ENCODE results near the gene RSL1D1. TPM values are rescaled to one million over a fixed set of nuclear protein-coding genes. Genes with fewer than 3 reads are reported as not detected.
"Not testable (repeated sequence)": the region's sequence is repeated elsewhere in the genome, so short reads cannot be mapped to it uniquely, and the experiment has no call there.

The RSL1D1 gene
- total and polyA plus RNA-seq, 8 donors, result 32.4 to 148 (median 79.3) TPM

- WGBS, 2 donors, result 79 to 86% methylated on average over 10 of the region's 10 CpGs
- ATAC-seq, result peak in 2 of 4 donors; percentile 25 to 43
- FAIRE-seq, result no peak
- no peak for TF ChIP-seq CTCF (IDR thresholded peaks at IDR 0.05)
- intact Hi-C loops (cut with DNase I), result loop anchor here in 1 of 3 donors (10.0 kb wide), 1 partner anchor 285 kb away; no protein-coding TSS in a partner anchor
- no peaks in the 10 kb centered on the region for H3K36me3 ChIP-seq
- no peaks in the 10 kb centered on the region for H3K27me3 ChIP-seq
- DNase-seq, result no peak
- H3K9me3 ChIP-seq, result no peaks in the 10 kb centered on the region
- H3K27ac ChIP-seq, result no peak overlapping the region
- H3K4me3 ChIP-seq, result no peak overlapping the region
- no peaks in the 10 kb centered on the region for H3K4me1 ChIP-seq
Measured at GRCh38 chr16:11819798-11820197, 31.5 kb downstream of the RSL1D1 start.

- H3K36me3 ChIP-seq, ATAC-seq, H3K4me3 ChIP-seq, H3K4me1 ChIP-seq, FAIRE-seq, H3K27ac ChIP-seq, H3K27me3 ChIP-seq, H3K9me3 ChIP-seq: not testable (repeated sequence)
- peak in 1 of 6 donors; percentile 12 for DNase-seq
- intact Hi-C loops (cut with DNase I), result loop anchor here in 1 of 3 donors (10.0 kb wide), 1 partner anchor 284 kb away; no protein-coding TSS in a partner anchor
- WGBS, 2 donors, result 85 to 86% methylated on average over 13 of the region's 13 CpGs
Measured at GRCh38 chr16:11818970-11819369, 32.4 kb downstream of the RSL1D1 start.

- WGBS, 2 donors, result 63 to 82% methylated on average over 5 of the region's 5 CpGs
Measured at GRCh38 chr16:11816123-11816522, 35.2 kb downstream of the RSL1D1 start.

GRCh38 chr16:11814800-11815199, 36.5 kb downstream of the RSL1D1 start:
- H3K4me1 ChIP-seq, H3K27ac ChIP-seq, FAIRE-seq, H3K27me3 ChIP-seq, H3K9me3 ChIP-seq, H3K4me3 ChIP-seq, H3K36me3 ChIP-seq: not testable (repeated sequence)
- DNase-seq (peak in 1 of 6 donors; percentile 11), ATAC-seq (peak in 2 of 4 donors; percentile 59 to 67)
- intact Hi-C loops (cut with DNase I), result loop anchor here in 1 of 3 donors (5.0 to 10.0 kb wide), 2 partner anchors 280 to 412 kb away; no protein-coding TSS in a partner anchor
- 77 to 85% methylated on average over 4 of the region's 4 CpGs for WGBS, 2 donors

More at GRCh38 chr16:11816123-11816522, 35.2 kb downstream of the RSL1D1 start:
- Histone ChIP-seq H3K4me1 (no peaks in the 10 kb centered on the region), H3K36me3 (no peaks in the 10 kb centered on the region), H3K27me3 (no peaks in the 10 kb centered on the region), H3K27ac (no peak overlapping the region), H3K4me3 (no peak overlapping the region), H3K9me3 (no peaks in the 10 kb centered on the region)
- DNase-seq (no peak), FAIRE-seq (no peak), ATAC-seq (no peak)
- TF ChIP-seq CTCF (IDR thresholded peaks at IDR 0.05), result no peak
- intact Hi-C loops (cut with DNase I), result loop anchor here in 1 of 3 donors (10.0 kb wide), 1 partner anchor 281 kb away; no protein-coding TSS in a partner anchor

GRCh38 chr16:11806721-11807120, 44.6 kb downstream of the RSL1D1 start:
- DNase-seq (no peak), ATAC-seq (no peak), FAIRE-seq (no peak)
- no peaks in the 10 kb centered on the region for H3K36me3 ChIP-seq
- intact Hi-C loops (cut with DNase I), result no loop called here
- H3K4me1 ChIP-seq, result no peaks in the 10 kb centered on the region
- no peak for TF ChIP-seq CTCF (IDR thresholded peaks at IDR 0.05)
- 68 to 73% methylated on average over 8 of the region's 8 CpGs for WGBS, 2 donors
- H3K27me3 ChIP-seq, result no peaks in the 10 kb centered on the region
- H3K9me3 ChIP-seq, result no peaks in the 10 kb centered on the region
- no peak overlapping the region for H3K27ac ChIP-seq
- H3K4me3 ChIP-seq, result no peak overlapping the region

- Histone ChIP-seq H3K27ac (no peak overlapping the region), H3K4me3 (no peak overlapping the region), H3K9me3 (no peaks in the 10 kb centered on the region), H3K4me1 (no peaks in the 10 kb centered on the region), H3K27me3 (no peaks in the 10 kb centered on the region), H3K36me3 (no peaks in the 10 kb centered on the region)
- no peak for FAIRE-seq
- no peak for ATAC-seq
- TF ChIP-seq CTCF (IDR thresholded peaks at IDR 0.05), result no peak
- DNase-seq, result peak in 1 of 6 donors; percentile 15
- intact Hi-C loops (cut with DNase I), result no loop called here
- WGBS, 2 donors, result 77 to 88% methylated on average over 3 of the region's 3 CpGs
Measured at GRCh38 chr16:11805556-11805955, 45.8 kb downstream of the RSL1D1 start.

All from pancreas (tissue), 10 donors.